ENCODE data around the gene SEMA5B. TPM values are rescaled to one million over a fixed set of nuclear protein-coding genes. Genes with fewer than 3 reads are reported as not detected.

The SEMA5B gene
- total RNA-seq, 6 donors from 2014 or later, result 0.33 to 0.71 (median 0.65) TPM; not detected in 2

- TF ChIP-seq POLR2AphosphoS5 (IDR thresholded peaks at IDR 0.05), result no peak
- TF ChIP-seq CTCF (IDR thresholded peaks at IDR 0.05), result no peak
- no peak for TF ChIP-seq EP300 (IDR thresholded peaks at IDR 0.05)
- no peaks in the 10 kb centered on the region for H3K9me3 ChIP-seq
- DNase-seq (no peak), ATAC-seq (ENCODE audit: low FRiP score in 2 of 2) (no peak)
- peak overlapping the region; percentile 43 to 95 (median 65) for H3K4me3 ChIP-seq
- WGBS, 2 donors, result 9 to 22% methylated on average over 5 to 6 of the region's 6 CpGs
- peaks cover 19 to 38% (median 27%) of the 10 kb centered on the region in 4 donors for H3K4me1 ChIP-seq
- H3K27ac ChIP-seq, result peak overlapping the region in 3 of 4 donors; percentile 71 to 84 (median 79)
- H3K36me3 ChIP-seq, result no peaks in the 10 kb centered on the region
- H3K27me3 ChIP-seq, result no peaks in the 10 kb centered on the region
Observed at GRCh38 chr3:123066599-123066895, 39.0 kb upstream of the SEMA5B start.

GRCh38 chr3:123064914-123065313 is 37.4 kb upstream of the SEMA5B start:
- DNase-seq, result no peak
- WGBS, 2 donors, result 0 to 43% methylated on average over 1 of the region's 1 CpG
- H3K4me3 ChIP-seq, result no peak overlapping the region

DNA sequence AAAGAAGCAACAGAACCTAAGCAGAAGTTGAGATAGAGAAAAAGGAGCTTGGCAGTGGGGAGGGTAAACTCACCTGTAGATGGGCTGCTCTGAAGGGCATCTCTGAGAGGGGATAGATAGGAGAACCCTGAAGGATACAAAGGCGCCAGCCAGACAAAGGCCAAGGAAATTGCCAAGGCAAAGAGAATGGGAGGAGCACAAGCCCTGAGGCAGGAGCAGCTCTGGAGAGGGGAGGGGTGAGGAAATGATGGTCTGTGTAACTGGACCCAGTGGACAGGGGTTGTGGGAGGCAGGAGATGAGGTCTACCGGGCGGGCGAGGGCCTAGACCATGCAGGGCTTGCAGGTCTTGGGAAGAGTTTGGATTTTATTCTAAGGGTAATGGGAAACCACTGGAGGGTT is 36.9 kb upstream of the SEMA5B start:
- no peak for ATAC-seq (ENCODE audit: low FRiP score in 2 of 2)
- Histone ChIP-seq H3K36me3 (no peaks in the 10 kb centered on the region), H3K27ac (no peak overlapping the region), H3K4me1 (peaks cover 8 to 24% (median 17%) of the 10 kb centered on the region in 4 donors), H3K27me3 (no peaks in the 10 kb centered on the region), H3K4me3 (no peak overlapping the region), H3K9me3 (no peaks in the 10 kb centered on the region)
- no peak for TF ChIP-seq CTCF (IDR thresholded peaks at IDR 0.05)
- no peak for TF ChIP-seq EP300 (IDR thresholded peaks at IDR 0.05)
- TF ChIP-seq POLR2A (IDR thresholded peaks at IDR 0.05), result no peak
- TF ChIP-seq POLR2AphosphoS5 (IDR thresholded peaks at IDR 0.05), result no peak
- WGBS, 2 donors, result 94 to 95% methylated on average over 4 of the region's 4 CpGs
- DNase-seq, result no peak

More at GRCh38 chr3:123064914-123065313, 37.4 kb upstream of the SEMA5B start:
- no peak for ATAC-seq (ENCODE audit: low FRiP score in 2 of 2)
- H3K27me3 ChIP-seq, result no peaks in the 10 kb centered on the region
- no peak overlapping the region for H3K27ac ChIP-seq
- peaks cover 8 to 27% (median 17%) of the 10 kb centered on the region in 4 donors for H3K4me1 ChIP-seq
- H3K36me3 ChIP-seq, result no peaks in the 10 kb centered on the region
- H3K9me3 ChIP-seq, result no peaks in the 10 kb centered on the region
- no peak for TF ChIP-seq CTCF (IDR thresholded peaks at IDR 0.05)
- TF ChIP-seq POLR2A (IDR thresholded peaks at IDR 0.05), result no peak
- TF ChIP-seq POLR2AphosphoS5 (IDR thresholded peaks at IDR 0.05), result no peak
- TF ChIP-seq EP300 (IDR thresholded peaks at IDR 0.05), result no peak

- peaks cover 4 to 9% (median 5%) of the 10 kb centered on the region in 4 donors for H3K4me1 ChIP-seq
- DNase-seq (no peak), ATAC-seq (ENCODE audit: low FRiP score in 2 of 2) (no peak)
- H3K9me3 ChIP-seq, result no peaks in the 10 kb centered on the region
- H3K36me3 ChIP-seq, result no peaks in the 10 kb centered on the region
- H3K27me3 ChIP-seq, result no peaks in the 10 kb centered on the region
- H3K4me3 ChIP-seq, result no peak overlapping the region
- WGBS, 2 donors, result 93% methylated on average over 6 of the region's 6 CpGs
- no peak overlapping the region for H3K27ac ChIP-seq
- no peak for TF ChIP-seq POLR2AphosphoS5 (IDR thresholded peaks at IDR 0.05)
- no peak for TF ChIP-seq POLR2A (IDR thresholded peaks at IDR 0.05)
- TF ChIP-seq CTCF (IDR thresholded peaks at IDR 0.05), result no peak
- no peak for TF ChIP-seq EP300 (IDR thresholded peaks at IDR 0.05)
Observed at GRCh38 chr3:123063034-123063433, 35.5 kb upstream of the SEMA5B start.

DNA sequence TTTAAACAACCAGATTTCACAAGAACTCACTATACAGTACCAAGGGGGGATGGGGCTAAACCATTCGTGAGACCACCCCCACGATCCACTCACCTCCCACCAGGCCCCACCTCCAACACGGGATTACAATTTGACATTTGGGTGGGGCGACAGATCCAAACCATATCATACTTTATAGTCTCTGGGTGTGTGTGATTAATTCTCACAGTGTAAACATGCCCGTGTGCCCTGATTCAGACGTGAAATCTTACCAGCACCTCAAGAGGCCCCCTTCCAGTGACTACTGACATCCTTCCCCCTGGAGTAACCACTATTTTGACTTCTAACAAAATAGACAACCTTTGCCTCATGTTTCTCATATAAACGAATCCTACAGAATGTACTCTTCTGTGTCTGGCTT is 34.3 kb upstream of the SEMA5B start:
- no peak for ATAC-seq (ENCODE audit: low FRiP score in 2 of 2)
- 58 to 82% methylated on average over 3 to 7 of the region's 7 CpGs for WGBS, 2 donors
- H3K9me3 ChIP-seq, result no peaks in the 10 kb centered on the region

More for the DNA sequence above, 34.3 kb upstream of the SEMA5B start:
- no peak for TF ChIP-seq POLR2A (IDR thresholded peaks at IDR 0.05)
- TF ChIP-seq EP300 (IDR thresholded peaks at IDR 0.05), result no peak
- TF ChIP-seq CTCF (IDR thresholded peaks at IDR 0.05), result no peak
- no peak for TF ChIP-seq POLR2AphosphoS5 (IDR thresholded peaks at IDR 0.05)
- Histone ChIP-seq H3K36me3 (no peaks in the 10 kb centered on the region), H3K4me1 (peaks cover 0 to 5% (median under 1%) of the 10 kb centered on the region in 4 donors), H3K27me3 (no peaks in the 10 kb centered on the region), H3K4me3 (no peak overlapping the region), H3K27ac (no peak overlapping the region)
- no peak for DNase-seq
